Testis (tissue), 2 donors: ENCODE measurements around the gene POMT2.

Experiments
- CTCF ChIP-seq, 3 experiments: fragments of 450-650 bp in 2 of 3; fragments of 200-600 bp in 1 of 3; sonication (generic) in 1 of 3; IDR thresholded peaks; one replicate each; pipeline ENCODE4 v1.5.1; 2016 to 2019; ENCODE audit warnings: antibody characterized with exemption in 3 of 3, mild to moderate bottlenecking in 2 of 3, moderate library complexity in 1 of 3
- POLR2A ChIP-seq: fragments of 450-650 bp; IDR thresholded peaks from one replicate; pipeline ENCODE4 v1.6.1; 2017; ENCODE audit warnings: antibody characterized with exemption, mild to moderate bottlenecking, moderate library complexity

GRCh38 chr14:77276959-77277358, 43.7 kb downstream of the POMT2 start:
- TF ChIP-seq CTCF (IDR thresholded peaks at IDR 0.05) (no peak), POLR2A (no peak)
